ENCODE measurements around the gene KRT33B. TPM values are rescaled to one million over a fixed set of nuclear protein-coding genes. Genes with fewer than 3 reads are reported as not detected.

The KRT33B gene
- total RNA-seq, 1 experiment from 2014 or later, result not detected

GRCh38 chr17:41386227-41386626 is 16.6 kb upstream of the KRT33B start:
- Mint-ChIP-seq H3K4me1 (no peaks in the 10 kb centered on the region), H3K4me3 (no peak overlapping the region), H3K27ac (no peak overlapping the region), H3K36me3 (peaks cover 6% of the 10 kb centered on the region), H3K27me3 (ENCODE audit: low read depth) (no peaks in the 10 kb centered on the region; the same call in none of the 2 replicates), H3K9me3 (peaks cover 17% of the 10 kb centered on the region)
- DNase-seq (ENCODE audit: low spot score), result no peak
- no peak for ATAC-seq
- CTCF ChIA-PET, result no interaction called here
- POLR2A ChIA-PET, result no interaction called here
- TF ChIP-seq AR (CRISPR knock-in tag; IDR thresholded peaks at IDR 0.05) (no peak), ARID4B (CRISPR knock-in tag; IDR thresholded peaks at IDR 0.05; ENCODE audit: borderline replicate concordance) (no peak), AFF4 (CRISPR knock-in tag; IDR thresholded peaks at IDR 0.05; ENCODE audit: borderline replicate concordance) (no peak), ZSCAN18 (CRISPR knock-in tag; IDR thresholded peaks at IDR 0.05) (no peak), ZNF317 (CRISPR knock-in tag; IDR thresholded peaks at IDR 0.05; ENCODE audit: borderline replicate concordance, low read depth) (no peak), ERG (CRISPR knock-in tag; IDR thresholded peaks at IDR 0.05) (no peak), ELF4 (CRISPR knock-in tag; IDR thresholded peaks at IDR 0.05; ENCODE audit: low read depth) (no peak), SOX15 (CRISPR knock-in tag; IDR thresholded peaks at IDR 0.05) (no peak), SMAD3 (CRISPR knock-in tag; IDR thresholded peaks at IDR 0.05; ENCODE audit: borderline replicate concordance) (no peak), PRDM15 (CRISPR knock-in tag; IDR thresholded peaks at IDR 0.05) (no peak), HMGXB4 (CRISPR knock-in tag; IDR thresholded peaks at IDR 0.05) (no peak), KAT7 (CRISPR knock-in tag; IDR thresholded peaks at IDR 0.05; ENCODE audit: borderline replicate concordance) (no peak), ZNF138 (CRISPR knock-in tag; conservative IDR thresholded peaks at IDR 0.05) (no peak), ZNF281 (CRISPR knock-in tag; IDR thresholded peaks at IDR 0.05) (no peak)

Data from WTC11 (cell line).